ACC112 (cell line): Measurements from ENCODE around the gene THBS3.

Source experiments
- H2AFZ ChIP-seq: fragments of 200-600 bp; sonication (generic); one replicate; pipeline ENCODE4 v1.6.0; 2017; ENCODE audit warnings: antibody characterized with exemption, low read length; ENCODE audit not compliant: unreplicated experiment
- H3K27ac ChIP-seq: fragments of 200-600 bp; sonication (generic); 2 replicates; pipeline ENCODE4 v1.5.1; 2014; ENCODE audit warnings: low read depth, mild to moderate bottlenecking, antibody characterized with exemption, low read length, moderate library complexity
- H3K27me3 ChIP-seq: fragments of 200-600 bp; sonication (generic); 2 replicates; pipeline ENCODE4 v1.6.1; 2014; ENCODE audit warnings: mild to moderate bottlenecking, antibody characterized with exemption, low read length, moderate library complexity, mixed read lengths; ENCODE audit not compliant: insufficient read depth
- H3K36me3 ChIP-seq: fragments of 200-600 bp; sonication (generic); 2 replicates; pipeline ENCODE4 v1.6.1; 2016; ENCODE audit warnings: mild to moderate bottlenecking, antibody characterized with exemption, low read length, moderate library complexity, mixed read lengths; ENCODE audit not compliant: insufficient read depth
- H3K4me1 ChIP-seq: fragments of 200-600 bp; sonication (generic); one replicate; pipeline ENCODE4 v1.6.1; 2016; ENCODE audit warnings: low read length, mixed read lengths; ENCODE audit not compliant: insufficient read depth, unreplicated experiment, control insufficient read depth
- H3K4me3 ChIP-seq: fragments of 200-600 bp; sonication (generic); 2 replicates; pipeline ENCODE4 v1.5.1; 2014; ENCODE audit warnings: mild to moderate bottlenecking, low read depth, low read length
- H3K79me2 ChIP-seq: fragments of 200-600 bp; sonication (generic); one replicate; pipeline ENCODE4 v1.6.0; 2016; ENCODE audit warnings: low read length; ENCODE audit not compliant: control insufficient read depth, unreplicated experiment, insufficient read depth

Gene THBS3

GRCh38 chr1:155205969-155206593 lies 1.6 kb downstream of the THBS3 start:
- H3K4me3 ChIP-seq = no peak overlapping the region
- peaks cover 22% of the 10 kb centered on the region for H3K4me1 ChIP-seq
- no peak overlapping the region for H3K27ac ChIP-seq
- no peaks in the 10 kb centered on the region for H3K27me3 ChIP-seq
- no peak overlapping the region for H2AFZ ChIP-seq
- 0 out of 2 replicates have a peak, but pooled peaks cover 3% of the 10 kb centered on the region for H3K36me3 ChIP-seq
- H3K79me2 ChIP-seq = peaks cover 10% of the 10 kb centered on the region

- Histone ChIP-seq H2AFZ (no peak overlapping the region), H3K4me1 (peaks cover 15% of the 10 kb centered on the region), H3K36me3 (peaks cover 7% of the 10 kb centered on the region; the same call in 1 of the 2 replicates), H3K27ac (no peak overlapping the region), H3K79me2 (peaks cover 9% of the 10 kb centered on the region), H3K4me3 (no peak overlapping the region), H3K27me3 (no peaks in the 10 kb centered on the region)
These were observed 2.7 kb downstream of the THBS3 start for GRCh38 chr1:155205035-155205434.

- H3K4me3 ChIP-seq = no peak overlapping the region
- no peak overlapping the region for H2AFZ ChIP-seq
- peaks cover 5% of the 10 kb centered on the region for H3K79me2 ChIP-seq
- no peak overlapping the region for H3K27ac ChIP-seq
- peaks cover 8% of the 10 kb centered on the region for H3K4me1 ChIP-seq
- H3K36me3 ChIP-seq = peaks cover 7% of the 10 kb centered on the region; the same call in 1 of the 2 replicates
- H3K27me3 ChIP-seq = no peaks in the 10 kb centered on the region
These were observed 4.8 kb downstream of the THBS3 start for GRCh38 chr1:155202731-155203515.

- Histone ChIP-seq H3K79me2 (no peaks in the 10 kb centered on the region), H3K4me3 (no peak overlapping the region), H3K36me3 (peaks cover 7% of the 10 kb centered on the region; the same call in 1 of the 2 replicates), H2AFZ (no peak overlapping the region), H3K27me3 (no peaks in the 10 kb centered on the region), H3K27ac (no peak overlapping the region), H3K4me1 (peaks cover under 1% of the 10 kb centered on the region)
These were observed 5.5 kb downstream of the THBS3 start for GRCh38 chr1:155202198-155202597.

- no peak overlapping the region for H2AFZ ChIP-seq
- no peak overlapping the region for H3K4me3 ChIP-seq
- H3K79me2 ChIP-seq = peaks cover 11% of the 10 kb centered on the region
- peaks cover 16% of the 10 kb centered on the region; the same call in 1 of the 2 replicates for H3K36me3 ChIP-seq
- H3K27ac ChIP-seq = no peak overlapping the region
- no peaks in the 10 kb centered on the region for H3K27me3 ChIP-seq
- peaks cover 11% of the 10 kb centered on the region for H3K4me1 ChIP-seq
These were observed 6.8 kb downstream of the THBS3 start for GRCh38 chr1:155200920-155201319.

GRCh38 chr1:155199792-155200191 lies 7.9 kb downstream of the THBS3 start:
- Histone ChIP-seq H3K79me2 (peaks cover 19% of the 10 kb centered on the region), H3K4me1 (peaks cover 17% of the 10 kb centered on the region), H3K27me3 (no peaks in the 10 kb centered on the region), H3K4me3 (no peak overlapping the region), H3K27ac (no peak overlapping the region), H3K36me3 (peaks cover 16% of the 10 kb centered on the region; the same call in 1 of the 2 replicates), H2AFZ (no peak overlapping the region)

GRCh38 chr1:155198547-155198906 lies 9.2 kb downstream of the THBS3 start:
- peaks cover 19% of the 10 kb centered on the region for H3K79me2 ChIP-seq
- H3K27me3 ChIP-seq = no peaks in the 10 kb centered on the region
- H3K36me3 ChIP-seq = peaks cover 16% of the 10 kb centered on the region; the same call in 1 of the 2 replicates
- H3K4me1 ChIP-seq = peaks cover 19% of the 10 kb centered on the region
- H2AFZ ChIP-seq = no peak overlapping the region
- no peak overlapping the region for H3K27ac ChIP-seq
- no peak overlapping the region for H3K4me3 ChIP-seq

GRCh38 chr1:155197901-155198546 lies 9.7 kb downstream of the THBS3 start:
- Histone ChIP-seq H3K79me2 (peaks cover 19% of the 10 kb centered on the region), H3K27me3 (no peaks in the 10 kb centered on the region), H3K27ac (no peak overlapping the region), H3K4me1 (peaks cover 21% of the 10 kb centered on the region), H3K36me3 (peaks cover 16% of the 10 kb centered on the region; the same call in 1 of the 2 replicates), H2AFZ (no peak overlapping the region), H3K4me3 (no peak overlapping the region)

GRCh38 chr1:155196893-155197638 lies 10.6 kb downstream of the THBS3 start:
- Histone ChIP-seq H3K27me3 (no peaks in the 10 kb centered on the region), H3K4me1 (peaks cover 26% of the 10 kb centered on the region), H3K27ac (no peak overlapping the region), H3K36me3 (peaks cover 16% of the 10 kb centered on the region; the same call in 1 of the 2 replicates), H3K4me3 (peak overlapping the region; percentile 86; the same call in 1 of the 2 replicates), H2AFZ (no peak overlapping the region), H3K79me2 (peaks cover 19% of the 10 kb centered on the region)
